Measurements from ENCODE around the gene EDN2. TPM values are rescaled to one million over a fixed set of nuclear protein-coding genes. Genes with fewer than 3 reads are reported as not detected.

Gene EDN2
- polyA plus RNA-seq, 1 experiment, result 0.19 TPM

DNA sequence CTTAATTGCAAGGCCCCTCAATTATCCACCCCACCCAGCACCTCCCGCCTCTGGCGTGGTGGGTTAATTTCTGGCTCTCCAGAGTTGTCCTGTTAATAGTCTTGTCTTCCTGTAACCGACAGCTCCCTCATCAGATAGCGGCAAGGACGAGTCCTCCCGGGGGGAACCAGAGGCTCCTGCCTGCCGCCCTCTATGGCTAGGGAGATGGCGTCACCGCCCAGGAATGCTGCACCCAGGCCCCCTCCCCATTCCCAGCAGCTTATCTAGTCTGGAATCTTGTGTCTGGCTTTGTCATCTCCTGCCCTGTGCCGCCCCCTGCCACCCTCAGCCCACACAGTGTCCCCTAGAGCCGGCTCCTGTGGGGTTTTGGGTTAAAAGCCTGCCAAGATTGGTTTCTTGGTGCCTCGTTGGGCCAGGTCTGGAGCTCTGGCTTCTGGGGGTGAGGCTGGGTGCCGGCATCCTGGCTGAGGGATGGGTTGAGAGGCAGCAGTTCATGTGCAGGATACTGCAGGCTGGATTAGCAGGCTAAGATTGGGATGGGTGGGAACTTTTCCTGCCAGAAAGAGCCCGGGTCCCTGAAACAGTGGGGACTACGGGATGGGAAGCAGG lies 48.8 kb downstream of the EDN2 start:
- CTCF ChIA-PET, result interaction anchor here (4.9 kb wide), 1 partner anchor 16 kb away, joined by 56 read pairs; no protein-coding TSS in a partner anchor
- Histone ChIP-seq H3K27me3 (ENCODE audit: control insufficient read depth, insufficient read depth, low read length) (peaks cover 10% of the 10 kb centered on the region), H3K9me3 (ENCODE audit: control insufficient read depth, insufficient read depth, low read length) (no peaks in the 10 kb centered on the region), H3K27ac (ENCODE audit: low read depth, low read length) (no peak overlapping the region), H3K4me3 (ENCODE audit: low read depth, low read length) (no peak overlapping the region)
- POLR2A ChIA-PET, result no interaction called here
- no peak for DNase-seq (ENCODE audit: low read depth, low spot score)
- TF ChIP-seq, protein P1, sequence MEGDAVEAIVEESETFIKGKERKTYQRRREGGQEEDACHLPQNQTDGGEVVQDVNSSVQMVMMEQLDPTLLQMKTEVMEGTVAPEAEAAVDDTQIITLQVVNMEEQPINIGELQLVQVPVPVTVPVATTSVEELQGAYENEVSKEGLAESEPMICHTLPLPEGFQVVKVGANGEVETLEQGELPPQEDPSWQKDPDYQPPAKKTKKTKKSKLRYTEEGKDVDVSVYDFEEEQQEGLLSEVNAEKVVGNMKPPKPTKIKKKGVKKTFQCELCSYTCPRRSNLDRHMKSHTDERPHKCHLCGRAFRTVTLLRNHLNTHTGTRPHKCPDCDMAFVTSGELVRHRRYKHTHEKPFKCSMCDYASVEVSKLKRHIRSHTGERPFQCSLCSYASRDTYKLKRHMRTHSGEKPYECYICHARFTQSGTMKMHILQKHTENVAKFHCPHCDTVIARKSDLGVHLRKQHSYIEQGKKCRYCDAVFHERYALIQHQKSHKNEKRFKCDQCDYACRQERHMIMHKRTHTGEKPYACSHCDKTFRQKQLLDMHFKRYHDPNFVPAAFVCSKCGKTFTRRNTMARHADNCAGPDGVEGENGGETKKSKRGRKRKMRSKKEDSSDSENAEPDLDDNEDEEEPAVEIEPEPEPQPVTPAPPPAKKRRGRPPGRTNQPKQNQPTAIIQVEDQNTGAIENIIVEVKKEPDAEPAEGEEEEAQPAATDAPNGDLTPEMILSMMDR (IDR thresholded peaks at IDR 0.05; ENCODE audit: low read depth, low read length), result no peak

DNA sequence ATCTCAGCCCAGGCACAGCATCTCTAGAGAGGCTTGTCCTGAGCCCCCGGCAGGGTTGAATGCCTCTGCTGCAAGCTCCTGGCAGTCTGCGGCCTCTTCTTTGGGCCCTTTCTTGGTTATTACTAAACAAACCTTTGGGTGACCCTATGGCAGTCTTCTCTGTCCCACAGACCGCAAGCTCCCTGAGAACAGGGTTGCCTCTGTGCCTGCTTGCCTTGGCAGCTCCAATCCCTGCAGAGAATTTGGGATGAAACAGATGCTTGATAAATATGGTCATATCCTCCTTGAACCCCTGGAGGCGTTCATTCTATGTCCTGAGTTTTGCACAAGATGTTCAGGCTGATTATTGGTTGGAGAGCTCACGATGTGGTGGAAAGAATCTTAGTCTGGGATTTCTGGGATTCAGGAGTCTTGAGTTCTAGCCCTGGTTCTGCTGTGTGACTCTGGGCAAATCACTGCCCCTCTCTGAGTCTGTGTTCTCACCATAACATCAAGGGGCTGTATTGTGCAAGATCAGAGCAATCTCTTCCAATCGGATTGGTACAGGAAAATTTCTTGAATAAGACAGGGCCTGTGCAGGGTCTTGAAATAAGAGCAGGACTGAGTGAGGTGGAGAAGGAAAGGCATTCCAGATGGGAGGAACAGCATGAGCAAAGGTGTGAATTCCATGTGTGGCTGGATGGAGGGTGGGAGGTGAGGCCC lies 49.6 kb downstream of the EDN2 start:
- TF ChIP-seq, protein P1 (IDR thresholded peaks at IDR 0.05; ENCODE audit: low read depth, low read length), result no peak
- POLR2A ChIA-PET, result no interaction called here
- H3K27ac ChIP-seq (ENCODE audit: low read depth, low read length), result no peak overlapping the region
- no peak overlapping the region for H3K4me3 ChIP-seq (ENCODE audit: low read depth, low read length)
- CTCF ChIA-PET, result interaction anchor here (1.2 to 4.9 kb wide), 3 partner anchors 15 to 128 kb away, joined by 3 to 56 read pairs (median 5); no protein-coding TSS in a partner anchor
- DNase-seq (ENCODE audit: low read depth, low spot score), result no peak
- no peaks in the 10 kb centered on the region for H3K9me3 ChIP-seq (ENCODE audit: control insufficient read depth, insufficient read depth, low read length)
- peaks cover 10% of the 10 kb centered on the region for H3K27me3 ChIP-seq (ENCODE audit: control insufficient read depth, insufficient read depth, low read length)

DNA sequence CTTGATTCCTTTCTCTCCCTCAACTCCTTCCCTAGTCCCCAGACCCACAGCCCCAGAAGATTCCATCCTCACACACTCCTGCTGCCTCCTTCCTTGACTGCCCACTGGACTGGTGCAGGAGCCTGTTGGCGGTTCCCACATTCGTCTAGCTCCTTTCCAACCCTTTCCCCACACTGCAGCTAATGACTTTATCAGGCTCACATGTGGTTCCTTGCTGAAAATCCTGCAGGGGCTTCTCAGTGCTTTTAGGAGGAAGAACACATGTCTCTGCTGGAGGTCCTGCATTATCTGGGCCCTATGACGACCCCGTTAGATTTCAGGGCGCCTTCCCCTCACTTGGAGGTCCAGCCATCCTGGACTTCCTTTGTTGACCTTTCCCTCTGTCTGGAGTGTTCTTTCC lies 50.2 kb downstream of the EDN2 start:
- no peak for DNase-seq (ENCODE audit: low read depth, low spot score)
- H3K27me3 ChIP-seq (ENCODE audit: control insufficient read depth, insufficient read depth, low read length), result peaks cover 10% of the 10 kb centered on the region
- TF ChIP-seq, protein P1 (IDR thresholded peaks at IDR 0.05; ENCODE audit: low read depth, low read length), result no peak
- no peak overlapping the region for H3K27ac ChIP-seq (ENCODE audit: low read depth, low read length)
- ChIA-PET POLR2A (interaction anchor here (0.6 kb wide), 1 partner anchor 560 kb away, joined by 6 read pairs; no protein-coding TSS in a partner anchor), CTCF (interaction anchor here (0.8 to 4.9 kb wide), 12 partner anchors 10 to 196 kb away, joined by 3 to 56 read pairs (median 4); no protein-coding TSS in a partner anchor)
- H3K4me3 ChIP-seq (ENCODE audit: low read depth, low read length), result no peak overlapping the region
- H3K9me3 ChIP-seq (ENCODE audit: control insufficient read depth, insufficient read depth, low read length), result no peaks in the 10 kb centered on the region

DNA sequence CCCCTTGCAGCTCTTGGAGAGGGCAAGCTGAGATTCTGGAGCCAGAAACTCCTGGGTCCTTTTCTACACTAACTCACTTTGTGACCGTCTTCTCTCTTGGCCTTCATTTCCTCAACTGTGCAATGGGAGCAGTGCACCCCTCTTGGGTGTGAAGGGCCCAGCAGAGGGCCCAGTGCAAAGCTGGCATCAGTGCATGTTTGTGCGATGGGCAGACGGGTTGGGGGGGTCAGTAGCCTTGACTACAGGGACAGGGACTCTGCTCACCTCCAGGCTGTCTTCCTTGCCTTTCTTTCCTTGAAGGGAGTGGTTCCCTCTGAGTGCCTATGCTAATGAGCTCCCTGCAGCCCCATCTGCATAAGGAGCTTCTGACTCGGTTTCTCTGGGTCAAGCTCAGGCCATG lies 51.0 kb downstream of the EDN2 start:
- Histone ChIP-seq H3K27ac (ENCODE audit: low read depth, low read length) (no peak overlapping the region), H3K27me3 (ENCODE audit: control insufficient read depth, insufficient read depth, low read length) (peaks cover 10% of the 10 kb centered on the region), H3K4me3 (ENCODE audit: low read depth, low read length) (no peak overlapping the region), H3K9me3 (ENCODE audit: control insufficient read depth, insufficient read depth, low read length) (no peaks in the 10 kb centered on the region)
- no peak for DNase-seq (ENCODE audit: low read depth, low spot score)
- TF ChIP-seq, protein P1 (IDR thresholded peaks at IDR 0.05; ENCODE audit: low read depth, low read length), result no peak
- ChIA-PET POLR2A (interaction anchor here (1.0 kb wide), 1 partner anchor 12 kb away, joined by 3 read pairs; no protein-coding TSS in a partner anchor), CTCF (interaction anchor here (0.7 to 4.9 kb wide), 25 partner anchors 10 to 396 kb away, joined by 3 to 56 read pairs (median 4); no protein-coding TSS in a partner anchor)
